H1 (cell line): ENCODE measurements around the gene MGAT5.

ENCODE experiments used
- BACH1 ChIP-seq: IDR thresholded peaks from 2 replicates; pipeline ENCODE4 v1.6.1; 2012; ENCODE audit warnings: low read length, improper control_type of control experiment
- CTCF ChIP-seq, 3 experiments: IDR thresholded peaks; 1 replicate in 2 of 3; 2 replicates in 1 of 3; pipeline versions ENCODE4 v1.5.1 to v1.6.1; 2011; ENCODE audit warnings: low read length in 3 of 3, mild to moderate bottlenecking in 3 of 3, inconsistent platforms in 2 of 3, low read depth in 1 of 3, moderate library complexity in 1 of 3; ENCODE audit not compliant: insufficient read depth in 1 of 3; ENCODE audit errors: control extremely low read depth in 1 of 3
- EZH2 ChIP-seq: fragments of 200-600 bp; sonication (generic); IDR thresholded peaks from 2 replicates; pipeline ENCODE4 v1.7.1; 2012; ENCODE audit warnings: low read depth, mild to moderate bottlenecking, moderate library complexity, low read length, inconsistent platforms; ENCODE audit not compliant: severe bottlenecking
- GTF2F1 ChIP-seq: IDR thresholded peaks from 2 replicates; pipeline ENCODE4 v1.6.1; 2012; ENCODE audit warnings: low read depth, low read length, improper control_type of control experiment, borderline replicate concordance
- POLR2A ChIP-seq, 2 experiments: IDR thresholded peaks; 1 replicate in 1 of 2; 2 replicates in 1 of 2; pipeline ENCODE4 v1.6.1; 2011; ENCODE audit warnings: low read depth in 2 of 2, low read length in 2 of 2, mild to moderate bottlenecking in 2 of 2; ENCODE audit errors: control extremely low read depth in 1 of 2
- POLR2AphosphoS5 ChIP-seq: IDR thresholded peaks from 2 replicates; pipeline ENCODE4 v1.6.1; 2011; ENCODE audit warnings: low read depth, low read length
- YY1 ChIP-seq: IDR thresholded peaks from 2 replicates; pipeline ENCODE4 v1.6.1; 2011; ENCODE audit warnings: low read depth, mild to moderate bottlenecking, low read length

DNA sequence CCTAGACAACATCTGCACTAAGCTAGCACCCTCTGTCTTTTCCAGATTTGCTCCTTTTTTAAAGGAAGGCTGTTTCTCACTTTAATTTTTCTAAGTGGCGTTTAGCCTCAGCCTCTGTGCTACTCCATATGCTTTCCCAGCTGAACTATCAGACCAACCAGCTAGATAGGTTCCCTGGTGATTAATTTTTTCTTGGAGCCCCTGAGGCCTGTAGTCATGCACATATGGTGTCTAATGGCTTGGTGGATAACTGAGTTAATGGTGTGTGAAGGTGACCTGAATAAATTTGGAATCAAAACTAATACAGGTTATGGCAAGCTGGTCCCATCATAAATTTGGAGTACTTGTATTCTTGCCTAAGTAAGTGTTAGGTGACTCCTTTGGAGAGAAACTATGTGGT, 135.5 kb downstream of the MGAT5 start:
- TF ChIP-seq BACH1 (no peak), POLR2AphosphoS5 (no peak), GTF2F1 (no peak), EZH2 (no peak), CTCF (IDR thresholded peaks at IDR 0.05; ENCODE audit: control extremely low read depth in 1 of 3, insufficient read depth in 1 of 3, low read depth in 1 of 3, low read length in 3 of 3) (no peak), YY1 (no peak), POLR2A (IDR thresholded peaks at IDR 0.05; ENCODE audit: control extremely low read depth in 1 of 2, low read depth in 2 of 2, low read length in 2 of 2) (no peak)
